ENCODE measurements around the gene CTNNA2.

DNA sequence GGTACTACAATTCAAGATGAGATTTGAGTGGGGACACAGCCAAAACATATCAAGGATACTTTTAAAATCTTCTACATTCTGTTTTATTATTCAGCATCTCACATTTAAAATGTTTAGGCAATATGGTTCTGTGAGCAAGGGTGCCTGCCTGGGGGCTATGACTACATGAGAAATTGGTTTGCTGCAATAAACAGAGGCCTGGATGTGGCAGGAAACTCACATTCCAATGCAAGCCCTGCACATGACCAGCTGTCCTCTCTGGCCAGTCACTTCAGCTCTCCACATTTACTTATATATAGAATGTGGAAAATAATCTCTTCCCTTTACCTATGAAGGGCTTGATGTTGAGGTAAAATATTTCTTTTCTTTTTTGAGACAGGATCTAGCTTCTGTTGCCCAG, 598.3 kb downstream of the CTNNA2 start:
- TF ChIP-seq CTCF (IDR thresholded peaks at IDR 0.05; ENCODE audit: low read depth, low read length) (no peak), EZH2phosphoT487 (IDR thresholded peaks at IDR 0.05; ENCODE audit: low read depth) (no peak)

Measured in OCI-LY3 (cell line).